MV-4-11 (cell line): Measurements from ENCODE around the gene AFM.

Experiments
- DNase-seq: peaks from one replicate; lab custom pipeline; 2025; lab: John Stamatoyannopoulos, UW

The AFM gene

DNA sequence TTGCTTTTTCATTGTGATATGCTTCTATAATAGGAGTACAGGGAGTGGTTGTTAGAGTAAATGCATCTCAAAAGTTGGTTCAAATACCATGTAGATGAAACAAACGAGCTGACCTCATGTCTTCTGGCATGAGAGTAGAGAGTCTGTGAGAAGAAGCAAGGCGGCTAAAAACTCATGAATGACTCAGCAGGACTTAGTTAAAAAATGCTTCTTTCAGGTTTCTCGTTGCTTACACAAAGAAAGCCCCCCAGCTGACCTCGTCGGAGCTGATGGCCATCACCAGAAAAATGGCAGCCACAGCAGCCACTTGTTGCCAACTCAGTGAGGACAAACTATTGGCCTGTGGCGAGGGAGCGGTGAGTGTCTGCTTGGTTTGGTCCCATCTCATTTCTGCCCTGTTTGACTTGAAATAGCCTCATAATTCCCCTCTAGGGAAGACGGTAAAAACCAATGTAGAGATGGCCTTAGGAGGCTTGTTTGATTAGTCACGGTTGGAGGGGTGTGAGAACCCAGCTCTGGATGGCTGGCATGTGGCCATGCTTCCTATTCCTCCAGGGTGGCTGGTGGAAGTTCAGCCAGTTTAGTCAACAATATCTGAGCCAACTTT, 31.0 kb upstream of the AFM start:
- no peak for DNase-seq

DNA sequence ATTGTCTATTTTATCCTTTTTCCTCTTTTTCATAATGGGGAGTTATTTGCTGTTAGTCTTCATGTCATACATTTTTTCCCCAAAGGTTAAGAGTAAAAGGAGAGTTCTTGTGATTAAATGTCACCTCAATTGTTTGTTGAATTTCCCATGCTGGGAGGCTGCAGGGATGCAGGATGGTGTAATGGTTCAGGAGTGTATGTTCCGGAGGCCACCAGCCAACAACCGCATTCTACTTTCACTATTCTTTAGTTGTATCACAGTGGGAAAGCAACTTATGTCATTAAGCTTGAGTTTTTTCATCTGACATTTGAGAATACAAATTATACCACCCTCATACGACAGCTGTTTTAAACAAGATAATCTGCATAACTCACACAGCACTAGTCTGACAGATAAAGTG, 30.1 kb upstream of the AFM start:
- DNase-seq: no peak

DNA sequence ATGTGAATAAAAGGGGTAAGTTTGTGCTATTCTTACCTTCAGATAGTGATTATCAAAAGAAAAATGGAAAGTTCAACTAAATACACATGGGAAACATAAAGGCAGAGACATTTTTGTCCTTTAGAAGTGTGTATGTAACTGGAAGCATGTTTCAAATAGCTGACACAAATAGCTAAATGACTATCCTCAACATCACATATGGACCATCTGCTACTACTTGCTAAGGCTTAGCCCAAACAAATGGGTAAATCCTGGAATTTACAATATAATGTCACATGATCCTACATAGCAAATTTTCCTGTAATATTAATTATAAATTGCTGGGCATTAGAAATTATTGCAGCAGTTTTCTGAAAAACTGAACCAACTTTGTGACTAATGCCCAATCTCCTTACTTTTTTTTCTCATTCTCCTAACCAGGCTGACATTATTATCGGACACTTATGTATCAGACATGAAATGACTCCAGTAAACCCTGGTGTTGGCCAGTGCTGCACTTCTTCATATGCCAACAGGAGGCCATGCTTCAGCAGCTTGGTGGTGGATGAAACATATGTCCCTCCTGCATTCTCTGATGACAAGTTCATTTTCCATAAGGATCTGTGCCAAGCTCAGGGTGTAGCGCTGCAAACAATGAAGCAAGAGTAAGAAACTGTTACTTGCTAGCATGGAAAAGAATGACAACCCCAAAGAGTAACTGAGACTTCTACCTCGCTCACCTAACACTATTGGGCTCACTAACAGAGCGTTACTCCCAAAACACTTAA, 29.4 kb upstream of the AFM start:
- no peak for DNase-seq

DNA sequence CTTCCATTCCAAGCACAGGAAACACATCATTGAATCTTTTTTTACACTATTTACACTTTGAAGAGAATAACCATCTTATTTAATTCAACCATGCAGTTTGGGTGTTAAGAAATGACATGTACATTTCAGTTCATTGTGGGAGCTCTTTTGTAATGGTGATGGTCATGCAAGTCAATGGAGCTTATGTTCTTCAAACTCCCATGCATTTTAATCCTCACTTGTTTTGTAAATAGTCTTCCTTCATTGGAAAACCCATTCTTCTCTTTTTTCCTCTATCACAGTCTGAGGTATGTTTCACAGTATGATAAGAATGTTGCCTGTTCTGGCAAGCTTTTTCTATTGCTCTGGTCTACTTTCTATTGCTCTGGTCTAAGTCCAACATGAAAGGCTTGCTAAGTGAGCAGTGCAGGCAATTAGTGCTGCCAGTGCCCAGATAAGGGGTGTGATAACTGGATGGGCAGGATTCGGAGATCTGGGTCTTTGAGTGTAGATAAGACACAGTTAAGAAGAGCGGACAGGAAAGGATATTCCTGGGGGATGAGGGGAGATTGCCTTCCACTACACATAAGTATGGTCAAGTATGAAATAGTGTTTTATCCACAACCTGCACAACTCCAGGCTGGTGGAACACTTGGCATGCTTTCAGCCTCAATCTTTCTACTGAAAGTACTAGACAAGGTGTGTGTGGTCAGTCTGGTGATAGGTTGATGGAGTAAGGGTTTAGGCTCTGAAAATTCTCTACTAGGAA, 28.4 kb upstream of the AFM start:
- DNase-seq: no peak

DNA sequence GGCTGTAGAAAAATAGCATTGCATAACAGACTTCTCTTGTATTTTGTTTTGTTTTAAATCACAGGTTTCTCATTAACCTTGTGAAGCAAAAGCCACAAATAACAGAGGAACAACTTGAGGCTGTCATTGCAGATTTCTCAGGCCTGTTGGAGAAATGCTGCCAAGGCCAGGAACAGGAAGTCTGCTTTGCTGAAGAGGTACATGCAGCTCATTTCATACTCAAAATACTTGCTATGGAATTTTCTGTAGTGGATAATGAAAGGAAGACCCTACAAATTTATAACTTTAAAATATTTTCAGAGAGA, 27.9 kb upstream of the AFM start:
- DNase-seq: no peak

DNA sequence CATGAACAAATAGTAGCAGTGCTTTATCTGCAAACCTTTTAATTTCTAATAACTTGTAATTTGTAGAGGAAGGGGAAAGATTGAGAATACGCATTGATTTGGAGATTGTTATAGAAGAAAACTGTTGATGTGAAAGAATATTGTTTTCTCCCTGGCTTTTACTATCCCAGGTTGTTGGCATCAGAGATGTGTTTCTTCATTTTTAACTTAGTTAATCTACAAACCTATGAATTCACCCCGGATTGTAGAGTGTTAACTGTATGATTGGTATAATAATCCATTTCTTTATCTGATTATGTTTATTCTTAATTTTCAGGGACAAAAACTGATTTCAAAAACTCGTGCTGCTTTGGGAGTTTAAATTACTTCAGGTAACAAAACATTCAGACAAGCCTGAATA, 26.6 kb upstream of the AFM start:
- no peak for DNase-seq

DNA sequence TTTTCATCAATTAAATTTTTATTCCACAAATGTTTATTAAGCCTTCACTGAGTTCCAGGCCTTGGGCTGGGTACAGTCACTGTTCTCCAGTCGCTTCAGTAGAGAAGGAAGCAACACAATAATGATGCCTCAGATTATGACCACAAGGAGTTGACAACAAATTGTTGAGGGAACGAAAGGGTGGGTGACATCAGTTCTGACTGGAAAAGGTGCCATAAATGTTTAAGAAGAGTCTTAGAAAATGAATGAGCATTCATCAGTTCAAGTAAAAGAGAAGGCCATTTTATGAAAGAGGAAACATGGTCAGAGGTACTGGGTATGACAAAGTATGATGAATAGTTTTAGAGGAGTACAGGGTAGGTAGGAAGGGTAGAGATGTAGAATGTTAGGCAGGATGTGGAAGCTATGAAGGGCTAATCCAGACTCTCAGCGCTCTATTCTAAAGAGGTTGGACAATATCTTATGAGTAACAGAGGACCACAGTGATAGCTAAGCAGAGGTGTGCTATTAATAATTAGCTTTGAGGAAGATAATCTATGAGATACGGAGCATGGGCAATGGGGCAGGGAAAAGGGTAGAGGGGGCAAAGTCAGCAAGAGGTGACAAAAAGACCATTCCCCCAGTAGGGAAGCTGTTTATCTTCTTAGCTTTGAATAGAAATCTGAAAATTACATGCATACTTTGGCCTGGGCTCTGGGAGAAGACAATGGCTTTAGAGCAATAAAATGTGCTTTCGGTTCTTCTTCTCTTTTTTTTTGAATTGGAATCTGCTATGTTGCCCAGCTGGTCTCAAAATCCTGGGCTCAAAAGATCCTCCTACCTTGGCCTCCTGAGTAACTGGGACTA, 25.1 kb upstream of the AFM start:
- no peak for DNase-seq

DNA sequence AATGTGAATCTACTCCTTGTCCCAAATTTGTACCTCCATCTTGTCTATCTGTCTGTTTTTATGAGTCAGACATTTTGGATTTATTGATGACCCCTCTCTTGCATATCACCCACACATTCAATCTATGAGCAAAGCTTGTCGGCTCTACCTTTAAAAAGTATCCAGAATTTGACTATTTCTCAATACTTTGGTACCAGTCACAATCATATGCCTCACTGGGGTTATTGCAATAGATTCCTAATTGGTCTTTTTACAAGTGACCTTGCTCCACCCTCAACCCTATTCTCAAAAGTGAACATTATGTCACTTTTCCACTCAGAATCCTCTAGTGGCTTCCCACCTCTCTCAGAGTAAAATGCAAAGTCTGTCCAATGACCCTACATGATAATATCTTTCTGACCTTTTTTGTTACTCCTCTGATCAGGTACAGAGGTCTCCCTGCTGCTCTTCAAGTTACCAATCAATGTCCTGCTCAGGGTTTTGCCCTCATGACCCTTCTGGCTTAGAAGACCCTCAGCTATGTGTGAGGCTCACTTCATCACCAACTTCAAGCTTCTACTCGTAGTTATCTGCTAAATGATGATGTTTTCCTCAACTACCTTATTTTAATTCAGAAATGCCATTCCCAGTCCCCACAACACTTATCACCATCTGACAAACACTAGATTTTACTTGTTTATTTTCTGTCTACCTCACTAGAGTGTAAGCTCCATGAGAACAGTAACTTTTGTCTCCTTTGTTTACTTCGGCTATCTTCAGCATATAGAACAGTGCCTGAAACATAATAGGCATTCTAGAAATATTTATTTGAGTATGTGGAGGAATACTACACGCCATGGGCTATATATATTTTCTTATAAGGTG, 23.1 kb upstream of the AFM start:
- no peak for DNase-seq

DNA sequence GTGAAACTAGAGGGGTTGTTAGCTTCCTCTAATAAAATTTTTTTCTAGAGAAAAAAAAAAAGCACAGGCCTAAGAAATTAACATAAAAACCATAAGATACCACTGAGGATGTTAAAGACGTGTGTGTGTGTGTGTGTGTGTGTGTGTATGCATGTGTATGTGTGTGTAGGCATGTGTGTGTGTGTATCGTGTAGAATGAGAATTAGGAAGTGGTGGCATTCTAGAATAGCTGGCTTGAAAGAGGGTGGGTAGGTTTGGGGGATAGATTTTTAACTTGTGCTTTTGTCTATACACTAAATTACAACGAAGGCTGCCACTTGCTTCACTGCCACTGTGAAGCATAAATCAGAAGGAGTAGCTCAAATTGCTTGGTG, 22.5 kb upstream of the AFM start:
- no peak for DNase-seq

DNA sequence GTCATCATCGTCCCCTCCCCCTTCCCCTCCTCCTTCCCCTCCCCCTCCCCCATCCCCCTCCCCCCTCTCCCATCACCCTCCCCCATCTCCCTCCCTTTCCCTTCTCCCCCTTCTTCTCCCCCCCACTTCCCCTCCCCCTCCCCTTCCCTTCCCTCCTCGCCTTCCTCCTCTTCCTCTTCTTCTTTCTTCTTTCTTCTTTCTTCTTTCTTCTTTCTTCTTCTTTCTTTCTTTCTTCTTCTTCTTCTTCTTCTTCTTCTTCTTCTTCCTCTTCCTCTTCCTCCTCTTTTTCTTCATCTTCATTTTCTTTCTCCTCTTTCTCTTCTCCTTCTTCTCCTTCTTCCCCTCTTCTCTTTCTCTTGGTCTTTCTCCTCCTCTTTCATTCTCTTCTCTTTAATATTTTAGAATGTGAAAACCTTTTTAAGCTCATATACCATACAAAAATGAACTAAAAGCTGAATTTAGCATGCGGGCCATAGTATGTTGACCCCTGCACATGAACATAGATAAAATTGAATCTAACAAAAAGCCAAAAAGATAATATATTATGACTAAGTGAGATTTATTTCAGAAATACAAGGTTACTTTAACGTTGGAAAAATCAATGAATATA, 20.5 kb upstream of the AFM start:
- no peak for DNase-seq

DNA sequence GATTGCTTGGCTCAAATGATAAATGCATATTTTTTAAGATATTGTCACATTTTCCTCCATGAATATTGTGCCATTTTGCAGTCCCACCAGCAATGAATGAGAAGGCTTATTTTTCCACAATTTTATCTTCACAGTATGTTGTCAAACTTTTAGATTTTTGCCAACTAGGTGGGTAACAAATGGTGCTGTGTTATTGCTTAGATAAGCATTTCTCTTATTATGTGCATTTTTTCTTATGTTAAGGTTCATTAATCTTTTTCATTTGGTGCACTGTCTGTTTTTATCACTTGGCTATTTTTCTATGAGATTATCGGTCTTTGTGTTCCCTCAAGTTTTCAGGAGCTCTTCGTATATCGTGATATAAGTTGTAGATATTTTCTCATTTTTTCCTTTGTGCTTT, 13.4 kb upstream of the AFM start:
- DNase-seq: no peak

DNA sequence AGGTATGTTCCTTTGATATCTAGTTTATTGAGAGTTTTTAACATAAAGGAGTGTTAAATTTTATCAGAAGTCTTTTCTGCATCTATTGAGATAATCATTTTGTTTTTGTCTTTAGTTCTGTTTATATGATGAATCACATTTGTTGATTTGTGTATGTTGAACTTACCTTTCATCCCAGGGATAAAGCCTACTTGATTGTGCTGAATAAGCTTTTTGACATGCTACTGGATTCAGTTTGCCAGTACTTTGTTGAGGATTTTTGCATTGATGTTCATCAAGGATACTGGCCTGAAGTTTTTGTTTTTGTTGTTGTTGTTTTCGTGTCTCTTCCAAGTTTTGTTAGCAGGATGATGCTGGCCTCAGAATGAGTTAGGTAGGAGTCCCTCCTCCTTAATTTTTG, 10.8 kb upstream of the AFM start:
- no peak for DNase-seq

DNA sequence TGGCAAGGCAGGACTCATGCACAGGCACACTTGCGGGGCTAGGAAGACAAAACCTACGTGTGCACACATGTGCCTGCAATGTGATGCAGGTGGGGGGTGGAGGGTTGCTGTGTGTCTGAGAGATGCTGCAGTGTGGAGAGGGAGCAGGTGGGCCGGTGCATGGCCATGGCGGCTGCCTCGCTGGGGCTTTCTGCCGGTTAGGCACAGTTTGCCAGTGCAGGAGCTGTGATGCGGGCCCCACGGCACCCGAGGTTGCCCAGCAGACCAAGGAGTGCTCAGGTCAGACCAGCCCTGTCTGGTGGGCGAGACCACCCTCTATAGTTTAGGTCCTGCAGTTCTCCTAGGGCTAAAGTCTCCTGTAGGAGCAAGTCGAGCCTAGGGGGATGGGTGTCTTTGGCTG, 4.4 kb upstream of the AFM start:
- no peak for DNase-seq

DNA sequence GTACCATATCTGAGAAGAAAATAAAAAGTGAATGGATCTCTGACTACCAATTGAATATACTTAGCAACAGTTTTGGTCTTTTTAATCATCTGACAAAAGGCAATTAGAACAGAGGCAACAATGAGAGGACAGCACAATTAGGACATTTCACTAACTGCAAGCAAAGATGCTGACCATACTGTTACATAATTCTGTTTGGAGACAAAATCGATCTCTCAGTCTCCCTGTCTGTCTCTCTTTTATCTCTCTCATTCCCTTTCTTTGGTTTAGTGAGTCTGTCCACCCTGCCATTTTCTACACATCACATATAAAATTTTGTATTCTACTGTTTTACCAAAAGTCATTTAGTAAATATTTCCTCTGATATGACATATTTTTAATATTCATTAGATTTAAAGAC, 2.2 kb upstream of the AFM start:
- no peak for DNase-seq

DNA sequence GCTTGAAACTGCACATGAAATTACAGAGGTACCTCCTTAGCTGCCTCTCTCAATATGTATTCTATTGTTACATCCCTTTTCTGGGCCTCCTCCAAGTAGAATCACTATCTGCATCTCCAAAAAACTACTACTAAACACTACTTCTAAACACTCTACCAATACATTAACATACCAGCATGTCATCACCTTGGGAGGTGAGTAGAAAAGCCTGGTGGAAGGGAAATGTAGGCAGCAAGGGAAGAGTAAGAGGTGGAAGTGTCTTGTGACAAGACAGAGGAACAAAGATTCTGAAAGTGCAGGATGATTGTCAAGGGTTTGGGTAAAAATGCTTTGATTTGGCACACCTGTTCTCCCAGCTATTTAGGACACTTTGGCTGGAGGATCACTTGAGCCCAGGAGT, 3.5 kb downstream of the AFM start:
- no peak for DNase-seq

DNA sequence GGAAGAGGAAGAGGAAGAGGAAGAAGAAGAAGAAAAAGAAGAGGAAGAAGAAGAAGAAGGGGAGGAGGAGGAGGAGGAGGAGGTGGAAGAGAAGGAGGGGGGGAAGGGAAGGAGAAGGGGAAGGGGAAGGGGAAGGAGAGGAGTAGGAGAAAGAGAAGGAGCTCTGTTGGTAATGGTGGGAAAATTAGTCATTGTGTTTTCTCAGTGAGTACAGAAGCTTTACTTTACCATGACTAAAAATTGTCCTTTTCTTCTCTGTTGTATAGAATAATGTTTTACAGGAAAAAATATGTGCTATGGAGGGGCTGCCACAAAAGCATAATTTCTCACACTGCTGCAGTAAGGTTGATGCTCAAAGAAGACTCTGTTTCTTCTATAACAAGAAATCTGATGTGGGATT, 4.1 kb downstream of the AFM start:
- no peak for DNase-seq

DNA sequence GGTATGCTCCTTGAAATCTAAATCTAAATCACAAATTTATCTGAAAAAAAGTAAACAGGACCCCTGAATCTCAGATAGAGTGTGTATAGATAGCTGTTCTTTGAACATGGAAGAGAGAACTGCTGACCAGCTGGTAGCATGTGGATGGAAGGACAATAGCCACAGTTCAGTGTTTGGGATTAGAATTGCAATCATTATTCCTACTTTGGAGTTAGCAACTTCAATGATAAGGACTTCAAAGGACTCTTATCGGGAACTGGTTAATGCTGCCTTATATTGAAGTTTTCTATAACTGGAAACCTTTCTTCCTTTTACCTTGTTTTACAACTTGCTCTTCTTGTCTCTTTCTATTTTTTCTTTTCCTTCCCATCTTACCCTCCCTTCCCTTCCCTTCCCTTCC, 5.0 kb downstream of the AFM start:
- DNase-seq: no peak

DNA sequence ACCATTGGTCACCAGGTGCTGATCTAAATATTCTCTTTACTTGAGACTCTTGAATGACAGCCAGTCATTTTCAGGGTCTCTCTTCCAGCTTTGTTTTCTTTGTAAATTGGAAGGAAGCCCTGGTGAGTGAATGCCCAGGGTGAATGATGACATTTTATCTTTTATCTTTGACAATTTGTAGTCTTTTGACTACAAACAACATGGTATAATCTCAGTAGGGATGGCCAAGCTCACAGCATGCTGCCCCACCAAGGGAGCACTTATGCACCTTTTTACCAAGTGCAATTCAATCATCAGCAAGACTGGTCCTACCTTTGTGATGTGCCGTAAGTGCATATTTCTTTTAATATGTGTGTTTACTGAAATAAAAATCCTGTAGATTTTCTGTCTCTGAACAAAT, 5.7 kb downstream of the AFM start:
- no peak for DNase-seq

DNA sequence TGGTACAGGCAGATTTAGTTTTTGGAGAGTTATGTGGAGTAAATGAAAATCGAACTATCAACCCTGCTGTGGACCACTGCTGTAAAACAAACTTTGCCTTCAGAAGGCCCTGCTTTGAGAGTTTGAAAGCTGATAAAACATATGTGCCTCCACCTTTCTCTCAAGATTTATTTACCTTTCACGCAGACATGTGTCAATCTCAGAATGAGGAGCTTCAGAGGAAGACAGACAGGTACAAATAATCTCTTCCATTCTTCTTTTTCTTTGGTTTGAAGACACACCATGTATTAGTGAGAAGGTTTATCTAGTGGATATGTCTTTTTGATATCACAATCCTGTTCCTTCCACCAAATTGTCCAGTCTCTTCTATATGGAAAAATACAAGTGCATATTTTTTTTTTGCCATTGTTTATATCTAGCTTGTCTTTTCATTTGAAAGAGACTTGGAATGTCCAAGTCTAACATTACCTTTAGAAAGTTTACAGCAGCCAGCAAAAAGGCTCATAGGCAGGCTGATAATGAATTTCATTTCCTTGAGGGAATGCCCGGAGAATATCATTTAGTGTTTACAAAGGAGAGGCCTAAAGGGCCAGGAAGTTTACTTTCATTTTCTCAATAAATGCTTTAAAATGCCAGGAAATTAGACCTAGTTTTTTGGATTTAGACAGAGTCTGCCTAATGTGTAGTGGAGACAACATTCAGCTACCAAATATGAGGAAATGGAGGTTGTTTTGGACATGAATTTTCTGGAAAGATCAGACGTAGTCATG, 18.6 kb downstream of the AFM start:
- no peak for DNase-seq

DNA sequence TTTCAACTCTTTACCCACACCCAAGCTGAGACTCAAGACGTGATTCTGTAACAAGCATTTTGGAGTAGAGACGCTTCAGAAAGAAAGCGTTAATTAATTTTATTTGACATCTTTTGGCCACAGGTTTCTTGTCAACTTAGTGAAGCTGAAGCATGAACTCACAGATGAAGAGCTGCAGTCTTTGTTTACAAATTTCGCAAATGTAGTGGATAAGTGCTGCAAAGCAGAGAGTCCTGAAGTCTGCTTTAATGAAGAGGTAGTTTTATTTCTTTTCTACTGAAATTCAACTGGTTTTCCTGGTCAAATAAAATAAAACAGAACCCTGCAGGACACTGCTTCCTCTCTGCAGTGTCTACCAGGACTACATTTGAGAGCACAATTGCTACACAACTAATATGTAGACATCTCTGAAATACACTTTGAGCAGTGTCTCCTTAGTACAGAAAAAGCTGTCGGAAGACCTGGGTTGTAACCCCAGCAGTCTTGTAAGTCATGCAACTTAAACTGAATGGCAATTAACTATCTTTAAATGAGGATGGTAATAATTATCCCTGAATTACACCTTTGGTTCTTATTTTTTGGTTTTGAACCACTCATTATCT, 20.2 kb downstream of the AFM start:
- DNase-seq: no peak
